Body of pancreas (tissue), 4 donors: ENCODE data around the gene SPATA25. TPM values are rescaled to one million over a fixed set of nuclear protein-coding genes. Genes with fewer than 3 reads are reported as not detected.

ENCODE experiments used
- ATAC-seq: fragments of 150-250 bp; one replicate; pipeline ENCODE4 v1.9.1; 2016
- DNase-seq, 4 donors: peaks; one replicate each; pipeline ENCODE4 v3.0.0-alpha.2; 2019
- H3K27ac ChIP-seq, 4 donors: fragments of 200-600 bp; sonication (generic); 1 replicate in 3 of 4; 2 replicates in 1 of 4; pipeline versions ENCODE4 v1.5.1 to v1.6.1; 2016 to 2019; ENCODE audit warnings: mild to moderate bottlenecking in 1 of 4, mixed read lengths in 1 of 4, moderate library complexity in 1 of 4
- H3K27me3 ChIP-seq, 2 donors: fragments of 200-600 bp; sonication (generic); one replicate each; pipeline ENCODE4 v1.6.0; 2016; ENCODE audit warnings: mild to moderate bottlenecking in 1 of 2
- H3K36me3 ChIP-seq, 2 donors: fragments of 200-600 bp; sonication (generic); replicated peaks in 1 of 2; 2 replicates each; pipeline ENCODE4 v1.5.1; 2016; ENCODE audit warnings: low read depth in 2 of 2; ENCODE audit not compliant: insufficient read depth in 1 of 2
- H3K4me1 ChIP-seq: fragments of 200-600 bp; sonication (generic); one replicate; pipeline ENCODE4 v1.6.0; 2016
- H3K4me3 ChIP-seq, 2 donors: fragments of 200-600 bp; sonication (generic); 1 replicate in 1 of 2; 2 replicates in 1 of 2; pipeline ENCODE4 v1.5.1; 2016 to 2019
- H3K9me3 ChIP-seq, 3 donors: fragments of 200-600 bp; sonication (generic); 1 replicate in 2 of 3; 2 replicates in 1 of 3; pipeline ENCODE4 v1.5.1; 2016
- POLR2A ChIP-seq, 3 donors: fragments of 450-650 bp; IDR thresholded peaks; one replicate each; pipeline ENCODE4 v1.6.1; 2016; ENCODE audit warnings: antibody characterized with exemption in 3 of 3, mild to moderate bottlenecking in 2 of 3
- WGBS, 2 donors: methylation state at CpG; one replicate each; pipeline ENCODE4 v1.1.5; 2017; 5-methylcytosine and 5-hydroxymethylcytosine counted together
- intact Hi-C: fragments of 100-400 bp; cut with DNase I; formaldehyde crosslinking; loops from one replicate; pipeline ENCODE4 v1.15.1; 2023
- total RNA-seq, 2 donors: library from RNA; depleted of rRNA; stranded (reverse); fragments of >200 nt; gene quantifications; one replicate each; pipeline ENCODE4 v1.1.0, GENCODE V29; 2016
- TF ChIP-seq, protein P1 (sequence below), 7 experiments: fragments of 450-650 bp in 4 of 7; fragments of 200-600 bp in 3 of 7; sonication (generic) in 3 of 7; IDR thresholded peaks; one replicate each; pipeline ENCODE4 v1.5.1; 2016 to 2019; ENCODE audit warnings: antibody characterized with exemption in 7 of 7

Gene SPATA25, protein sequence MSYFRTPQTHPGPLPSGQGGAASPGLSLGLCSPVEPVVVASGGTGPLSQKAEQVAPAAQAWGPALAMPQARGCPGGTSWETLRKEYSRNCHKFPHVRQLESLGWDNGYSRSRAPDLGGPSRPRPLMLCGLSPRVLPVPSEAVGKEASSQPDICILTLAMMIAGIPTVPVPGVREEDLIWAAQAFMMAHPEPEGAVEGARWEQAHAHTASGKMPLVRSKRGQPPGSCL
- 1 to 10 TPM; 1.3 to 2.6 TPM for total RNA-seq

DNA sequence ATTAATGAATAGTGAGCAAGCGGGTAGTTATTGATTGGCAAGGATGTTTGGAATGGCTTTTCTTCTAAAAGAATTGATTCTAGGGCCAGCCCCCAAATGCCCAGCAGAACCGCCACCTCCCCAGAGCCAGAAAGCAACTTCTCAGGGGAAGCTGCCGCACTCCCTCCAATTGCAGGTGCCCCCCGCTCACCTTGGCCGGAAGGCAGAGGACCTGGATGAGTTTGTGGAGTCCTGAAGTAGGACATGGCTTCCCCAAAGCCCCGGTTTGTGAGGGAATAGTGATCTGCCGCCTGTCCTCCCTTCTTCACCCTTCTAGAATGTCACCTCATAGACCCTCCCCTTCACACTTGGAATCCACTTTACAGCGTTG lies at the start of gene SPATA25:
TSS of gene SPATA25 (minus strand) at position 277 of the 370 bp plus-strand sequence. CDS start at position 245, 32 bp downstream.
- Histone ChIP-seq H3K27me3 (no peaks in the 10 kb centered on the region), H3K4me3 (no peak within 1 kb of the TSS), H3K36me3 (peaks cover 0 to 8% of the 10 kb centered on the region in 2 donors), H3K27ac (no peak within 1 kb of the TSS), H3K9me3 (no peaks in the 10 kb centered on the region), H3K4me1 (peaks cover 24% of the 10 kb centered on the region)
- no peak for DNase-seq
- 89 to 90% methylated on average over 7 to 8 of the region's 8 CpGs for WGBS, 2 donors
- intact Hi-C loops: no loop called here
- no peak for ATAC-seq
- TF ChIP-seq, protein P1, sequence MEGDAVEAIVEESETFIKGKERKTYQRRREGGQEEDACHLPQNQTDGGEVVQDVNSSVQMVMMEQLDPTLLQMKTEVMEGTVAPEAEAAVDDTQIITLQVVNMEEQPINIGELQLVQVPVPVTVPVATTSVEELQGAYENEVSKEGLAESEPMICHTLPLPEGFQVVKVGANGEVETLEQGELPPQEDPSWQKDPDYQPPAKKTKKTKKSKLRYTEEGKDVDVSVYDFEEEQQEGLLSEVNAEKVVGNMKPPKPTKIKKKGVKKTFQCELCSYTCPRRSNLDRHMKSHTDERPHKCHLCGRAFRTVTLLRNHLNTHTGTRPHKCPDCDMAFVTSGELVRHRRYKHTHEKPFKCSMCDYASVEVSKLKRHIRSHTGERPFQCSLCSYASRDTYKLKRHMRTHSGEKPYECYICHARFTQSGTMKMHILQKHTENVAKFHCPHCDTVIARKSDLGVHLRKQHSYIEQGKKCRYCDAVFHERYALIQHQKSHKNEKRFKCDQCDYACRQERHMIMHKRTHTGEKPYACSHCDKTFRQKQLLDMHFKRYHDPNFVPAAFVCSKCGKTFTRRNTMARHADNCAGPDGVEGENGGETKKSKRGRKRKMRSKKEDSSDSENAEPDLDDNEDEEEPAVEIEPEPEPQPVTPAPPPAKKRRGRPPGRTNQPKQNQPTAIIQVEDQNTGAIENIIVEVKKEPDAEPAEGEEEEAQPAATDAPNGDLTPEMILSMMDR (IDR thresholded peaks at IDR 0.05): no peak
- no peak for TF ChIP-seq POLR2A (IDR thresholded peaks at IDR 0.05)

DNA sequence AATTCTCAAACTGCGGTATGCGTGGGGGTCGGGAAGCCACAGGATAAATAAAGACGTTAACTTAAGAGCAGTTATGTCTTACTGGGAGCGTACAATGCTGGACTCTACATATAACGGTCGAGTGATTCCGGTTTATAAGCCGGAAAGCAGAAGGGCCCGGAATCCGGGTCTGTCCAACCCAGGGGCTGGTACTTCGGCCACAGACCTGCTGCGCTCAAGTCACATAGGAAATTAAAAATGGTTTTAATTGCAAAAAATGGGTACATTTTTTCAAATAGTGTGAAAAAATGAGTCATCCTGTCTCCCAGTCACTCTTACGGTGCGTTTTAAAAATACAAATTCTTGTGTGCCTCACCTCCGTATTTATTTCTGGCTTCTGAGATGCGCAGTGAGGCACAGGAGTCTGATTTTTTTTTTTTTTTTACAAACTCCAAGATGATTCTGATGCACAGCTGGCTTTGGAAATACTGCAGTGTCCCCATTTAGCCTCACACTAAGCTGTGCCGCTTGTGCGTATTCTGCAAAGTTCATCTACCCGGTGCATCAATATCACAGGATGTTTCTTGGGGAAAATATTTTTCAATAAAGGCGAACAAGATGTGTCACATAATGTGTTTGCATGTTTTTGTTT lies 48.1 kb upstream of the SPATA25 start:
- DNase-seq: no peak
- Histone ChIP-seq H3K27me3 (no peaks in the 10 kb centered on the region), H3K4me3 (peak overlapping the region; percentile 5 to 94), H3K36me3 (peaks cover 3 to 24% of the 10 kb centered on the region in 2 donors), H3K27ac (peak overlapping the region; percentile 59 to 100 (median 99)), H3K4me1 (peaks cover 13% of the 10 kb centered on the region), H3K9me3 (no peaks in the 10 kb centered on the region)
- 10% methylated on average over 21 of the region's 21 CpGs for WGBS, 2 donors
- peak; percentile 19 for ATAC-seq
- TF ChIP-seq, protein P1 (IDR thresholded peaks at IDR 0.05): no peak
- no peak for TF ChIP-seq POLR2A (IDR thresholded peaks at IDR 0.05)
- intact Hi-C loops: no loop called here

DNA sequence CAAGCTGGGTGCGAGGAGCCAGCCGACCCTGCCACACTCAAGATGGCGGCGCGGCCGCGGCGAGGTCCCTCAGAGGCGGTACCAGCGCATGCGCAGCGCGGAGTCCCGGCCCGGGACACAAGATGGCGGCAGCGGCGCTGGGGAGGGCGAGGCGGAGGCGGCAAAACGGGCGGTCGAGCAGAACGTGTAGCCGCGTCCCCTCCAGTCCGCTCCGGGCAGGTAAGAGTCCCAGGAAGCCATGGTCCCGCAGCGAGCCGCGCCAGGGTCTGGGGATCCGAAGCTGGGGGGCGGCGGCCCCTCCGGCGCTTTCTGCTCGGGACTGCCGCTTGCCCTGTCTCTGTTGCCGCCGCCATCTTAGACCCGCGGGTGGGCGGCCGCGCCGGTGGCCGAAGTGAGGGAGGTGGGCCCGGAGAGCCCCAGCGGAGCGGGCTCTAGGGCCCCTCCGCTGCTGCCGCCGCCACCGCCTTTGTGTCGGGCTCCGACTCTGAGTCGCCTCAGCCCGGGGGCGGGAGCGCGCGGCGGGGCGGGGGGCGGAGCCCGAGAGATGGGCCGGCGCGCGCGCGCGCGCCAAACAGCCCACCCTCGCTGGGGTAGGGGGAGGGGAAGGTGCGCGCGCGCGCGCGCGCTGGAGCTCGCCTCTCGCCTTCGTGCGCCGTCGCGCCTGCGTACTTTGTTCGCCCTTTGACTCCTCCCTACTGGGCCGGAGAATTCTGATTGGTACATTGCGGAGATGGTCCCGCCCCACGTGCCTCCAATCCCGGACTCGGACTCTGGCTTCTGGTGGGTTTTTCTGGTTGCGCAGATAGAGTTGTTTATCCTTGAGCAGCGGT lies 47.4 kb upstream of the SPATA25 start, which contains the start of gene PCIF1:
TSS of gene PCIF1 (plus strand) at position 98 of the 830 bp plus-strand sequence. CDS start 4,317 bp downstream, outside the sequence.
- peak within 1 kb of the TSS; percentile 89 to 94 for H3K4me3 ChIP-seq
- peak within 1 kb of the TSS; percentile 99 to 100 (median 99) for H3K27ac ChIP-seq
- peak; percentile 97 to 98 (median 98) for DNase-seq
- intact Hi-C loops: no loop called here
- peaks cover 13% of the 10 kb centered on the region for H3K4me1 ChIP-seq
- H3K36me3 ChIP-seq: peaks cover 3 to 21% of the 10 kb centered on the region in 2 donors
- TF ChIP-seq POLR2A (IDR thresholded peaks at IDR 0.05): peak; percentile 96 to 97 (median 97)
- TF ChIP-seq, protein P1 (IDR thresholded peaks at IDR 0.05): no peak
- H3K9me3 ChIP-seq: no peaks in the 10 kb centered on the region
- ATAC-seq: peak; percentile 91
- H3K27me3 ChIP-seq: no peaks in the 10 kb centered on the region
- WGBS, 2 donors: 0% methylated on average over 13 to 81 of the region's 102 CpGs

DNA sequence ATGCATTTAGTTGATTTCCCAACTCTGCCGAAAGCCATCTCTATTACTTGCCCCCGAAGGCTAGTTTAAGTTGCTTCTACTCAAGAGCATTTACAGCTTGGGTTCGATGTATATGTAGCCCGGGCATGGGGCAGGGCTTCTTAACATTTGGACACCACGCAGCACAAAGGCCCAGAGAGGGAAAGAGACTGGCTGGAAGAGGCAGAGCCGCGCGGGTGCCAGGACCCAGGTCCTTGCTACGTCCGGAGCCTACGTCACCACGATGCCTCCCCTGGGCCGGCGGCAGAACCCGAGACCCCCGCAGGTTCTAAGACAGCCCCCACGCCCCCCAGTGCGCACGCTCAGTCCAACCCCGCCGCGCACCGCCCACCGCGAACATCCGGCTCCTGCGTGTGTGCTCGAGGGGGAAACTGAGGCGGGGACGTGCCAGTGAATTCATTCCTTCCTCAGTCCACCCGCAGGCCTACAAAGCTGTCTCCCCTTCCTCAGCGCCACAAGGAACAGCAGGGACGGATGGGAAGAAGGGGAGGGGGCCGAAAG lies 46.7 kb upstream of the SPATA25 start:
- Histone ChIP-seq H3K4me3 (peak overlapping the region; percentile 89 to 94), H3K9me3 (no peaks in the 10 kb centered on the region), H3K27ac (peak overlapping the region; percentile 99 to 100 (median 99)), H3K27me3 (no peaks in the 10 kb centered on the region), H3K36me3 (peaks cover 3 to 14% of the 10 kb centered on the region in 2 donors), H3K4me1 (peaks cover 13% of the 10 kb centered on the region)
- intact Hi-C loops: no loop called here
- DNase-seq: peak; percentile 54 to 58 (median 54)
- ATAC-seq: peak; percentile 10
- 0% methylated on average over 3 to 34 of the region's 34 CpGs for WGBS, 2 donors
- no peak for TF ChIP-seq POLR2A (IDR thresholded peaks at IDR 0.05)
- TF ChIP-seq, protein P1 (IDR thresholded peaks at IDR 0.05): no peak
